ENCODE results near the gene DDRGK1.

DNA sequence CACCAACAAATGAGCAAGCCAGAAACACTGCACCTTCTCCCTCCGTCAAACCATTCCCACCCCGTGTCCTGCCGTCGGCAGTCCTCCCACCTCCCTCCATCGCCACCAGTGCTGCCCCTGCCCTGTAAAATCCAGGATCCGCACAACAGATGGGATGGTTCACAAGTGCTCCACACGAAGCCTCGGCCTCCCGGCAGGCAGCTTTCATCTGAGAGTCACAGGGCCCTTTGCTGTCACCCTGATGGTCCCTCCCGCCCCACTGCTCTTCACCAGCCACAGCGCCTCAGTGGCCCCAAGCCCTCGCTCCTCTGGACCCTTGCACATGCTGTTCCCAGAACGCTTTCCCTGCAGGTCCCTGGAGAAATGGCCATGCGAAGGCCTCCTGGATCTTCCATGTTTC is 22.4 kb upstream of the DDRGK1 start:
- TF ChIP-seq, protein P1, sequence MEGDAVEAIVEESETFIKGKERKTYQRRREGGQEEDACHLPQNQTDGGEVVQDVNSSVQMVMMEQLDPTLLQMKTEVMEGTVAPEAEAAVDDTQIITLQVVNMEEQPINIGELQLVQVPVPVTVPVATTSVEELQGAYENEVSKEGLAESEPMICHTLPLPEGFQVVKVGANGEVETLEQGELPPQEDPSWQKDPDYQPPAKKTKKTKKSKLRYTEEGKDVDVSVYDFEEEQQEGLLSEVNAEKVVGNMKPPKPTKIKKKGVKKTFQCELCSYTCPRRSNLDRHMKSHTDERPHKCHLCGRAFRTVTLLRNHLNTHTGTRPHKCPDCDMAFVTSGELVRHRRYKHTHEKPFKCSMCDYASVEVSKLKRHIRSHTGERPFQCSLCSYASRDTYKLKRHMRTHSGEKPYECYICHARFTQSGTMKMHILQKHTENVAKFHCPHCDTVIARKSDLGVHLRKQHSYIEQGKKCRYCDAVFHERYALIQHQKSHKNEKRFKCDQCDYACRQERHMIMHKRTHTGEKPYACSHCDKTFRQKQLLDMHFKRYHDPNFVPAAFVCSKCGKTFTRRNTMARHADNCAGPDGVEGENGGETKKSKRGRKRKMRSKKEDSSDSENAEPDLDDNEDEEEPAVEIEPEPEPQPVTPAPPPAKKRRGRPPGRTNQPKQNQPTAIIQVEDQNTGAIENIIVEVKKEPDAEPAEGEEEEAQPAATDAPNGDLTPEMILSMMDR (IDR thresholded peaks at IDR 0.05; ENCODE audit: poor library complexity, severe bottlenecking), result no peak
- TF ChIP-seq EZH2 (IDR thresholded peaks at IDR 0.05; ENCODE audit: borderline replicate concordance, insufficient read depth, low read length, poor library complexity, severe bottlenecking), result no peak
- no peak for TF ChIP-seq POLR2AphosphoS5 (IDR thresholded peaks at IDR 0.05)
- TF ChIP-seq, protein P2, sequence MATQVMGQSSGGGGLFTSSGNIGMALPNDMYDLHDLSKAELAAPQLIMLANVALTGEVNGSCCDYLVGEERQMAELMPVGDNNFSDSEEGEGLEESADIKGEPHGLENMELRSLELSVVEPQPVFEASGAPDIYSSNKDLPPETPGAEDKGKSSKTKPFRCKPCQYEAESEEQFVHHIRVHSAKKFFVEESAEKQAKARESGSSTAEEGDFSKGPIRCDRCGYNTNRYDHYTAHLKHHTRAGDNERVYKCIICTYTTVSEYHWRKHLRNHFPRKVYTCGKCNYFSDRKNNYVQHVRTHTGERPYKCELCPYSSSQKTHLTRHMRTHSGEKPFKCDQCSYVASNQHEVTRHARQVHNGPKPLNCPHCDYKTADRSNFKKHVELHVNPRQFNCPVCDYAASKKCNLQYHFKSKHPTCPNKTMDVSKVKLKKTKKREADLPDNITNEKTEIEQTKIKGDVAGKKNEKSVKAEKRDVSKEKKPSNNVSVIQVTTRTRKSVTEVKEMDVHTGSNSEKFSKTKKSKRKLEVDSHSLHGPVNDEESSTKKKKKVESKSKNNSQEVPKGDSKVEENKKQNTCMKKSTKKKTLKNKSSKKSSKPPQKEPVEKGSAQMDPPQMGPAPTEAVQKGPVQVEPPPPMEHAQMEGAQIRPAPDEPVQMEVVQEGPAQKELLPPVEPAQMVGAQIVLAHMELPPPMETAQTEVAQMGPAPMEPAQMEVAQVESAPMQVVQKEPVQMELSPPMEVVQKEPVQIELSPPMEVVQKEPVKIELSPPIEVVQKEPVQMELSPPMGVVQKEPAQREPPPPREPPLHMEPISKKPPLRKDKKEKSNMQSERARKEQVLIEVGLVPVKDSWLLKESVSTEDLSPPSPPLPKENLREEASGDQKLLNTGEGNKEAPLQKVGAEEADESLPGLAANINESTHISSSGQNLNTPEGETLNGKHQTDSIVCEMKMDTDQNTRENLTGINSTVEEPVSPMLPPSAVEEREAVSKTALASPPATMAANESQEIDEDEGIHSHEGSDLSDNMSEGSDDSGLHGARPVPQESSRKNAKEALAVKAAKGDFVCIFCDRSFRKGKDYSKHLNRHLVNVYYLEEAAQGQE (IDR thresholded peaks at IDR 0.05; ENCODE audit: borderline replicate concordance), result no peak
- no peak for TF ChIP-seq RAD21 (conservative IDR thresholded peaks at IDR 0.05)
